GM19193 (cell line): ENCODE data around the gene BTNL8.

Source experiments
- POLR2A ChIP-seq: IDR thresholded peaks from 4 replicates; pipeline ENCODE4 v1.6.1; 2011; ENCODE audit not compliant: insufficient read depth, insufficient read length; ENCODE audit errors: extremely low read depth

Gene BTNL8

GRCh38 chr5:180870276-180871068, 28.5 kb upstream of the BTNL8 start:
- TF ChIP-seq POLR2A: no peak

- TF ChIP-seq POLR2A: no peak
Measured at GRCh38 chr5:180872419-180872818, 26.5 kb upstream of the BTNL8 start.

GRCh38 chr5:180873615-180874520, 25.1 kb upstream of the BTNL8 start:
- TF ChIP-seq POLR2A: no peak

- TF ChIP-seq POLR2A: no peak
Measured at GRCh38 chr5:180874804-180875582, 24.0 kb upstream of the BTNL8 start.

GRCh38 chr5:180875860-180876426, 23.0 kb upstream of the BTNL8 start:
- no peak for TF ChIP-seq POLR2A

- TF ChIP-seq POLR2A: no peak
Measured at GRCh38 chr5:180889381-180889780, 9.6 kb upstream of the BTNL8 start.

GRCh38 chr5:180900178-180900577, 1.2 kb downstream of the BTNL8 start:
- no peak for TF ChIP-seq POLR2A

- no peak for TF ChIP-seq POLR2A
Measured at GRCh38 chr5:180901319-180902009, 2.5 kb downstream of the BTNL8 start.

GRCh38 chr5:180908400-180908799, 9.4 kb downstream of the BTNL8 start:
- no peak for TF ChIP-seq POLR2A

- no peak for TF ChIP-seq POLR2A
Measured at GRCh38 chr5:180908998-180909731, 10.2 kb downstream of the BTNL8 start.

- no peak for TF ChIP-seq POLR2A
Measured at GRCh38 chr5:180909782-180910181, 10.8 kb downstream of the BTNL8 start.

GRCh38 chr5:180910182-180910581, 11.2 kb downstream of the BTNL8 start:
- TF ChIP-seq POLR2A: no peak

GRCh38 chr5:180910735-180911134, 11.8 kb downstream of the BTNL8 start:
- TF ChIP-seq POLR2A: no peak
